GM19238 (cell line): Measurements from ENCODE around the gene GRIK1.

Source experiments
- DNase-seq: peaks from one replicate; pipeline ENCODE4 v3.0.0; 2011; ENCODE audit warnings: low spot score; ENCODE audit not compliant: insufficient read length

Gene GRIK1

DNA sequence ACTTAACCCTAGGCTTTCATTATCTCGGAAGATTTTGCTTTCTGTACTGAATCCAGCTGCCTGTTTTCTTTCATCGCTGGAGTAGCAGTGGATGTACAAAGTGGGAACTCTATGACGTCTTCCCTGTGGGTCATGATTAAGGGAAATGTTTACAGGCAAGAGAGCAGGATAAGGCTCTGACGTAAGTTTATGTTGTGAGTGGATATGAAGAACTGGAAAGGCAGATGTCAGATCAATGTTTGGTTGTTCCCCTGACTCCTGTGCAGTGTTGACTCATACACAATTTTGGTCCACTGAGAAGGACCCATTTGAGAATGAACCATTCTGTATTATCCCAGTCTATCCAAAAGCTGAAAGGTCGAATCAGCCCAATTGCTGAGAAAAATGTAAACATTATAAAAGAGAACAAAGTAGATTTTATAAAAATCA lies 292.4 kb downstream of the GRIK1 start:
- no peak for DNase-seq

DNA sequence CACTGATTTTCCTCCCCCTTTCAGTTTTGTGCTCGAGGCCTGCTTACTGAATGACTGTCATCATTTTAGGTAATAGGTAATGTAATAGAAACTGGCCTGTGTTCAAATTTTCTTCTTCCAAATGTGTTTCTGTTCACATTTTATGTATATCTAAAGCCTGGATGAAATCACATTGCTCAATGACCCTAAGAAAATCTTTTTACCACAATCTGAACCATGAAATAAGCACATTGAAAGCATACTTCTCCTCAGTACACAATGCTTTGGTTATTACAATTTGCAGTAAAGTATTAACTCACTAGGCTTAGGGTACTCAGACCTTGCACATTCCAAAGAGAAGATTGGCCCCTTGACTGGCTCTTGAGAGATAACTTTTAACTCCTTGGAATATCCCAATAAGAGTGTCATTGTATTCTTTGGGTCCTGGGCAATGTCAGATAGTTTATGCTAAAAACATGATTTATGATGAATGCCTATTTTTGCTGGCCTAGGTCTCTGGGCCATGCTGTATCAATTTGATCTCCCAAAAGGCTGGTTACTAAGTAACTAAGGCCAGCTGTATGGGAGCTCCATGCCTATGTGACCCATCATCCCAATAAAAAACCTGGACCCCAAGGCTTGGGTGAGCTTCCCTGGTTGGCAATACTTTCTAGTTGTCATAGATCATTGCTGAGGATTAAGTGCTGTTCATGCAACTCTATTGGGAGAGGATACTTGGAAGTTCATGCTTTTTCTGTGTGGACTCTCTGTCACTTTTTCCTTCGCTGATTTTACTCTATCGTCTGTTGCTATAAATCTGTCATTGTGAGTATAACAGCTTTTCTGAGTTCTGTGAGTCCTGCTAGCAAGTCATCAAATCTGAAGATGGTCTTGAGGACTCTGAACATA lies 293.9 kb downstream of the GRIK1 start:
- no peak for DNase-seq

DNA sequence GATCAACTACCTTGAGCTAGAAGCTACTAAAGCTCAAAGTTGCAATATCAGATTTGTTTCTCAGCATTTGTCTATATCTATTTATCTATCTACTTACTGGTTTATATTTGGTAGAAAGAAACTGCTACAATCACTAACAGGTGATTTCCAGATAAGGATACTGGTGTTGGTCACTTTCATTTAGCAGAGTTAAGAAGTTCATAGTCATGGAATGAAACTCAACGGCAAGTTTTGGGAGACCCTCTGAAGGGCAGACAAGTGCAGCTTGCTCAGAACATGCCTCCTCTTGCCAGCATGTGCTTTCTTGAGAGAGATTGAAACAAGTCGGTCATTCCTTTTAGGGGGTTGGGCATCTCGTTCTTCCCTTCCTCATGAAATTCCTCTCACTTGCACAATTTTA lies 296.5 kb downstream of the GRIK1 start:
- DNase-seq: no peak

DNA sequence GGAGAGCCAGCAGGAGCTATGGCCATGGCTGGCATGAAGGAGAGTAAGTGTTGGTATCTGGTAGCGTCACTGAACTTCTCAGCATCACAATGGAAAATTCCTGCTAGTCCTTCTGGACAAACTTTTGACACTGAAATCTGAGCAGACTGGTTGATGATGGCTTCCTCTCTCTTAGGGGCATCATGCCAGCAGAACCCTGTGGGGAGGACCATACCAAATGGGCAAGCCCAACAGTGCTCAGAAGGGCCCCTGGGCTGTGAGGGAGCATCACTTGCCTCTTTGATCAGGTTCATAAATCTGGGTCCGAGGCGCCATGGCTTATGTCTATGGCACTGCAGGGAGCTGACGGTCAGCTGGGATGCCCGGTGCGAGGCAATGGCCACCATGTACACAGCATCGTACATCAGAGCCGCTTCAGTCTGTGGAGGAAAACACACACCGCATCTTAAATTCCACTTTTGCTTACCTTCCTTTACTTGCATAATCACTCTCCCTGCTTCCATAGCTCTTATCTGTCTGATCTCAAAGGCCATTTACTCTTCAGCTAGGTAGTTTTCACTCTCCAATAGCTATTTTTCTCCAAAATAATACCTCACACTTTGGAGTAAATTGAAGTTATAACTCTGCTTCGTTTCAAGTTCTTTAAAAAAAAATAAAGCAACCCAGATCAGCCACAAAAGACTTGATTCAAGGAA lies 297.1 kb downstream of the GRIK1 start:
- no peak for DNase-seq

DNA sequence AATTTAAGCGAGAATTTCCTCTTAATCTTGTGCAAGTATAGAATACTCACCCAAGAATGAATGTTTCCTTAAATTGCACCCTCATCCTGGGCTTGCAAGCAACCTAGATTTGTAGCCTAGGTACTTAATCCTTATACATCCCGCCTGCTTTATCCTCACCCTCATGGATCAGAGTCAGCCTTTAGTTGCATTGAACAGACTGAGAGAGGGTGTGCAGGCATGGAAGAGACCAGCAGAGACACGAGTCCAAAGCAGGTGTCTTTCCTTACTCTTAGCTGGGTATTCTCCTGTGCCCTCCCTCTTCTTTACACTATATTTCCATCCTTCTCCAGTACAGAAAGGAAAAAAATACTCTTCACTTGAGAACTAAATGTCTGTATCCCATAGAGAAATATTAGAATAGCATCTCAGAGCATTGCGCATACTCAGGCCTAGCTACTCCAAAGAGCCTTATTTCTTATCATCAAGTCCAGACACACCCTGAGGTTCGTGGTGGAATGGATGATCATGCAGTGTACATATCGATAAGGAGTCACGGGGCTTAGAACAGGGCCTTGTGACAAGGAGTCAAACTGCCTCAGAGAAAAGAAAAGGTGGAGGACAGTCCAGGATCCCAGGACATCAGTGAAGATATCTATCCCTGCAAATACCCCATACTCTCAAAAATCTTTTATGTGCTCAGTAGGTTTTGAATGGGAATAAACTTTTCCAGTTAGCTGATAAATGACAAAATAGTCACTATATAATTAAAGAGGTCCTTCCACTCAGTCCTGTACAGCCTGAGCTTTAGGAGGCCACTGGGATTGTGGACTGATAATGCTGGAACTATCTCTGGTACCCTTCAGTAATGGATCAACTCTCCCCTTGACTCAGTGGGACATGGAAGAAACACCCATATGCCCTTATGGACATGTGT lies 297.9 kb downstream of the GRIK1 start:
- DNase-seq: no peak

DNA sequence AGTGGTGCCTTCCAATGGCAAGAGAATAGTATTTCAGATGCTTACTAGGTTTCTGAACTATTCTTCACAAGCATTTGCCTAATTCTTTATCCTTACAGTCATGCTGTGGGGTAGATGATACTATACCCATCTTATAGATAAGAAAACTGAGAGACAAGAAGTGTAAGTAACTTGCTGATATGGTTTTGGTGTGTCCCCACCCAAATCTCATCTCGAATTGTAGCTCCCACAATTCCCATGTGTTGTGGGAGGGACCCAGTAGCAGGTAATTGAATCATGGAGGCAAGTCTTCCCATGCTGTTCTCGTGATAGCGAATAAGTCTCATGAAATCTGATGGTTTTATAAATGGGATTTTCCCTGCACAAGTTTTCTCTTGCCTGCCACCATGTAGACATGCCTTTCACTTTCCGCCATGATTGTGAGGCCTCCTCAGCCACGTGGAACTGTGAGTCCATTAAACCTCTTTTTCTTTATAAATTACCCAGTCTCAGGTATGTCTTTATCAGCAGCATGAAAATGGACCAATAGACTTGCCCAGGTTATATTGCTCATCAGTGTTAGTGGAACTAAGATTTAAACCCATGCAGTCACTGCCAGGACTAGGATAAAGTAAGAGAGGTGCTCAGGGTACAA lies 298.7 kb downstream of the GRIK1 start:
- DNase-seq: no peak

DNA sequence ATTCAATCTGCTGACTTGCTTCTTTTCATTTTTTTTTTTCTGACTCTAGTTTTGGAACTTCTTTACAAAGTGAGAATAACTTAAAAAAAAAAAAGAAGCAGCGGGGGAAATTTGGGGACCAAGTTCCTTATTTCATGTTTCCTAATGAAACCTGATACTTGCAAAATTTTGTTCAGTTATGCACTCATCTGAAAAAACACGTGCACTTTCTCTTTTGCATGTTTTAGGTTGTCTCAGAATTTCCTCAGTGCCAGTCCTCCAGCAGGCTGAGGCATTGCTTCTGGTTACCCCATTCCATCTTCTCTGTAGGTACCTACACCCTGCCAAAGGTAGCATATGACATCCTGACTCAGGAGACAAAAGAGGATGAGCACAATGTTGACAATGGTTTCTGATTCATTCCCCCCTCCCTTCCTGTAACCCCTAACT lies 299.7 kb downstream of the GRIK1 start:
- no peak for DNase-seq

DNA sequence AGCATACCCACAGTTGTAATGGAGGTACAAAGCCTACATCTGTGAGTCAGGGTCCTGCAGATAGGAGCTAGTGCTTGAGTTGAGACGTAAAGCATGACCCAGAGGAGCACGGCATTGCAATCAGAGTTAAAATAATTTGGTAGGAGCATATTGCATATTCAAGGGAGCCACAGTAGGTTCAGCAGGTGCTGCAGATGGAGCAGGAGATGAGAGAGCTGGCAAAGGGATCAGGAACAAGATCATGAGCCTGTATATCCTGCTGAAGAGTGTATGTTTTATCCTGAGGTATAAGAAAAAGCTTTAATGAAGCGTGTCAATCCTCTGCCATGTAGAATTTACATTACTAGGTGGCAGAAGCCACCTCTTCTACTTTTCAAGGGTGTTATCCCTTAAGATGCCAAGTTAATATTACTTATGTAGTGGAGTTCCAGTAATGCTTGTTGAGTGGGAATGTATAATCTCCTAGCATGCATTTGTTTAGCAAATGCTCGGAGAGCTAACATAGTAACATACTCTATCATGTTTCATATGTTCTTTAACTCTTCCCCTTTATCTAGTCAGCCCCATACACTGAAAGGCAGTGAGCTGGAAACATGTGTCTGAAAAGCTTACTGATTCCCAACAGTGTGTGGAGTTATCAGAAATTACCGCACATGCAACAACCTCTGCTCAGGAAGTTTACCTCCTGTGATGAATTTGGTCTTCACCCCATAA lies 300.3 kb downstream of the GRIK1 start:
- no peak for DNase-seq

DNA sequence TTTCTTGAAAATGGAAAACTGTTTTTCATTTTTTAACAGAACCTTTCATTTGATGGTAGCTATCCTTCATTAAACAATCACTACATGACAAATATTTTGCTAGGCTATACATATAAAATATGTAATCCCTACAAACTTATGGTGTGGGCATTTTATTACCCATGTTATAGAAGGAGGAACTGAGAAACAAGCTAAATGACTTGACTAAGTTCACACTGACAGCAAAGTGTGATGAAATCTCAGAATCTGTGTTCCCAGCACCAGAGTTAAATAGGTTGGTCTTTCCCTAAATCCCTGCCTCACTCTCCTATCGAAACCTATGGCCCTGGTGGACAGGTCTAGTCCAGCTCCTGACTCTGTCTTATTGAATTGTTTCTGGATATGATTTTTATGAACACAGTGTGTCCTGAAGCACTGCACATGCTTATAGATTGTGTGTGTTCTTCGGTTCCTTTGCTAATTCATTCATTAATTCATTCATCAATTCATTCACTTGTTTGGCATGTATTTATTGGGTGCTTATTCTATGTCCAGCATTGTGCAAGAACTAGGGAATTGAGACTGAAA lies 301.0 kb downstream of the GRIK1 start:
- no peak for DNase-seq

DNA sequence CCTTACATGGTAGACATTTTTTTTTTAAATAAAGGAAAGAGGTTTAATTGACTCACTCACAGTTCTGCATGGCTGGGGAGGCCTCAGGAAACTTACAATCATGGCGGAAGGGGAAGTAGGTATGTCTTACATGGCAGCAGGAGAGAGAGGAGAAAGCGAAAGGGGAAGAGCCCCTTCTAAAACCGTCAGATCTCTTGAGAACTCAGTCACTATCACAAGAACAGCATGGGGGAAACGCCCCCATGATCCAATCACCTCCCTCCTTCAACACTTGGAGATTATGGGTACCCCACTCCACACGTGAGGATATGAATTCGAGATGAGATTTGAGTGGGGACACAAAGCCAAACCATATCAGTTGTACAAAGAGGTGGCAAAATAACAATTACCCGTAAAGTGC lies 301.7 kb downstream of the GRIK1 start:
- no peak for DNase-seq

DNA sequence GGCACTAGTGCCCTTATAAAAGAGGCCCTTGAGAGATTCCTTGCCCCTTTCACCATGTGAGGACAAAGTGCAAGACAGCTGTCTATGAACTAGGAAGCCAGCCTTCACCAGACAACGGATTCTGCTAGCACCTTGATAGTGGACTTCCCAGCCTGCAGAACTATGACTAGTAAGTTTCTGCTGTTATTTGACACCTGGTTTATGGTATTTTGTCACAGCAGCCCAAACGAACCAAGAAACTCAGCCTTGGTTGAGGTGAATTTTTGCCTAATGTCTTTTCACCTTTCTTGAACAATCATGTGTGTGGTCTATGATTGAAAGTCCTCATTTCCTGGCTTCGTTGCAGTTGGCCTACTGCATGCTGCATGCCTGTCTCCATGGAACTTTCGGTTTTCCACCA lies 302.2 kb downstream of the GRIK1 start:
- DNase-seq: no peak

DNA sequence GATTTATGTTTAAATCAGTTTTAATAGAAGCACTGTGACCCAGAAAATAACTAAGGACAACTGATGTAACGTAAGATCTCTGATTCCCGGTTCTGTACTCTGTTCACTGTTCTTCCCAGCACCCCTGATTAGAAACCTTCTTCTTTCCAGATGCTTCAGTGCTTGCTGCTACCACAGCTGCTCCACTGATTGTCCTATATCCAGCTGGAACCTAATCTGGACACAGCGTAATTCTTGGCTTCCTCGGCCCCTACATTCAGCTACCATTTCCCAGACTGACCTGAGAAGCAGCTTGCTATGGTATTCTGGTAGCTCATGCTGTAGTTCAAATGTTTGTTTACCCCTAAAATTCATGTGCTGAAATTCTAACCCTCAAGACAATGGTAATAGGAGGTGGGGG lies 302.7 kb downstream of the GRIK1 start:
- DNase-seq: no peak

DNA sequence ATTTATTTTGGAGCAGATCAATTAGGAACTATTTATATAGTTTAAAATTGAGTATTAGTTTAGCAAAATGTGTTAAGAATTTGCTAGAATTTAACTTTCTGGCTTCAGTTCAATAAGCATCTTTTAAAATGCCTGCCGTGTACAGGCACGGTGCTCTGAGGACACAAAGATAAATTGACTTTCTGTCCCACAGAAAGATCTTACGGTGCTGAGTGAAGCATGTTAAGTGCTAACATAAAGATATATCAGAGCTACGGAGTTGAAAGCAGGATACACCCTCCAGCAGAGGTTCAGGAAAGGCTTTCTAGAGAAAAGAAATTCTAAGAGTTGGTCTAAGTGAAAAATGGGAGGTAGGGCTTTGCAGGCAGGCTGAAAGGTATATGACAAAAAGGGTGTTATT lies 305.4 kb downstream of the GRIK1 start:
- DNase-seq: no peak

DNA sequence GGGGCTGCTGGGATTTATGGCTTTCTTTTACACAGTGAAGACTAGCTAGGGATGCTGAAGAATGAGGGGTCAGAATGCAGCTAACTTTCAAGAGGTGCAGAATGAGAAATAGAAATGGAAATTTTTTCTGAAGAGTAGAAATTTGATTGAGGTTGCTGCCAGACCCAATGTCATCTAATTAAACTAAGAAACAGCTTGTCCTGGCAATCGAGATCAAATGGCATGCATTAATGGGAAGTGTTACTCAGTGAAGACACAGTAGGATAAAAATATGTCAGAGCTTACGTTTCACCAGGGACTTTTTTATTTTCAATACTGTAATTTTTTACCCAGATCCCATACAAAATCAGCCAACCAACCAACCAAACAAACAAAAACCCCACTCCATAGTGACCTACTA lies 306.0 kb downstream of the GRIK1 start:
- DNase-seq: no peak

DNA sequence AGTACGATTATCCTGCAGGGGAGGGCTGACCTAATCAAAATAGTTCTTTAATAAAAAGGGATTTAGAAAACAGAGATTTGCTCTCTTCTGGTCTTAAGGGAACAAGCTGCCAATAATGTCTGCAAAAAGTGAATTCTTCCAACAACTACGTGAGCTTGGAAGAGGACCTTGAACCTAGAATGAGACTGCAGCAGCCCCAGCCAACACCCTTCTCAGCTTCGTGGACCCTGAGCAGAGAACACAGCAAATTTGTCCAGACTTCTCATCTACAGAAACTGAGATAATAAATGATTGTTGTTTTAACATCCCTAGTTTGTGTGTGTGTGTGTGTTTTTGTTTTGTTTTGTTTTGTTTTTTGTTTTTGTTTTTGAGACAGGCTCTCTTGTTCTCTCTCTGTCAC lies 309.4 kb downstream of the GRIK1 start:
- no peak for DNase-seq

DNA sequence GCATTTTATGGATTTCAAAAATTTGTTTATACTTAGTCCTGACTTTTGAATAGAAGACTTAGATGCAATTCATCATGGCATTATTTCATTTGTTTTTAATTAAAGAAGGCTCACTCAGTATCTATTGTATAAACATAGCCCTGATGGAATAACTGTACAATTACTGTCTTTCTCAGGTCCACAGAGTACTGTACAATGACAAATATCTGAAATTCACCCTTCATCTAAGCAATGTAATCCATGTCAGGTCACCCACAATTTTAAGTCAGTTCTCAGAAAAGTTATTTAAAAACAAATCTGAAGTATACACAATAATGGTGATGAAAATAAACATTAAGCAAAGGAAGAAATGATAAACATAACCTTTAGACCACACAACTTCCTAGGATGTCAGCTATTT lies 311.9 kb downstream of the GRIK1 start:
- DNase-seq: no peak

DNA sequence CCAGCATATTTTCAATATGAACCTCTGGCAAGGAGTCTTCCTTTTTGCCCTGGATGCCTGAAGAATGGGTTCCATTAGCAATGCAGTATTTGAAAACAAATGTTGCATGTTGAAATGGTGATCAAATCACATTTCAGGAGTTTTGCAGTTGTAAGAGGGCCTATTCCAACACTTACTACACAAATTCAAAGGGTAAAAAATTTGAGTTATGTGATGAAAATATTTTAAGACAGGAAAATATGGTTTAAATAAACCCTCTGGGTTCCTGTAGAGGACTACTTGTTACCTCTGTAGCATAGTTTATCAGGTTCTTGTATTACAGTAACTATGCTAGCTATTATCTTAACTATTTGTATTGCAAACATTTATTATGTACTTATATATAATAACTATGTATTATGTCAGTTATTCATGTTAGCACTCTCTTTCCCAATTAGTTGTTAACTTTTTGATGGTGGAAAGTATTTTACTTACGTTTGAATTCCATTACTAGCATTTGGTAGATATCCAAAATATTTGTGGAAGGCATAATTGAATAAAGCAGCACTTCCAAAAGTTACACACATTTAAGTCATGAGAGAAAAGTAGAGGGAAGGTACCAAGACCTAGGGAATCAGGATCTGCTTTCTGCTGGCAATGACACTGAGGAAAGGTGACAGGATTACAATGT lies 312.9 kb downstream of the GRIK1 start:
- no peak for DNase-seq

DNA sequence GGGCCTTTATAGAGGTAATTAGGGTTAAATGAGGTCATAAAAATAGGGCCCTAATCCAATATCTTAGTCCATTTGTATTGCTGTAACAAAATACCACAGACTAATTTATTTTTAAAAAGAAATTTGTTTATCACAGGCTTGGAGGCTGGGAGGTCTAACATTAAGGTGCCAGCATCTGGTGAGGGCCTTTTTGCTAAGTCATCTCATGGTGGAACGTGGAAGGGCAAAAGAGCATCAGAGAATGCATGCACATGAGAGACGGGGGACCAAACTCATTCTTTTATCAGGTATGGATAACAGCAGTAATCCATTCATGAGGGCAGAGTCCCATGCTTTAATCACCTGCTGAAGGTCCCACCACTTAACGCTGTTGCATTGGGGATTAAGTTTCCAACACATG lies 313.8 kb downstream of the GRIK1 start:
- no peak for DNase-seq

DNA sequence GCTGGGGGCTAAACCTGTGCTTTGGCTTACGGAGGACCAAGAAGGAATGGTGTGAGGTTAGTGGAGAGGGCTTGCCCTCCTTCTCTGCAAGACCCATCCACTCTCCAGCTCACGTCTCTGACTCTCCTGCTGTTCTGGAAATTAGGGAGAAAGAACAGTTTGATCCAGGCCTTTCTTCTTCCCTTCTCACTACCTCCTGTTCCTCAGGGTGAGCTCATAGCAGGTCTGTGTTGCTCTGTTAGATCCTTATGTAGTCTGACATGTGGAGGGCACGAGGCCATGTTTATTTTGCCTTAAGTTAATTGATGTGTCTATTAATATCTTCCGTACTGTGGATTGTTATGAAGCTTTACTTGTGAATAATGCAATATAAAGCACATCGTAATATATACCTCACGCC lies 315.0 kb downstream of the GRIK1 start:
- no peak for DNase-seq

DNA sequence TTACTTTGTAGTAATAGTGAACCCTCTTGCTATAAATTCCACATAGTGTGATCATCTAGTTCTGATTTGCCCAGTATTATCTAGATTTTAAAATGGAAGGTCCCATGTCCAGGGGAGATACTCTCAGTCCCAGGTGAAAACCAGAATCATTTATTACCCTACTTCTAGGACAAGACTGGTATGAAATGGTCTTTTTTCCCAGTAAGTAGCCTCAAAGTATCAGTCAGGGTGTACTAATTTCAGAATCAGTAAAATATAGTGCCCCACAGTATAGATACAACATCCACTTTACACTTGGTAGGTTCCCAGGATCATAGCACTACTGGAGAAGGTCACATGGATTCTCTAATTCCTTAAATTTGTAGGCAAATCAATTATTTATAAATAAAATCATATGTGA lies 318.3 kb downstream of the GRIK1 start:
- DNase-seq: no peak
